Hepatocyte (in vitro differentiated cells): ENCODE data around the gene DAP. TPM values are rescaled to one million over a fixed set of nuclear protein-coding genes. Genes with fewer than 3 reads are reported as not detected.

ENCODE experiments used
- DNase-seq: peaks from one replicate; pipeline ENCODE4 v3.0.0-alpha.2; 2016; ENCODE audit warnings: low spot score
- H2AFZ ChIP-seq: fragments of 200-600 bp; sonication (generic); 2 replicates; pipeline ENCODE4 v1.6.0; 2016; ENCODE audit warnings: antibody characterized with exemption, mild to moderate bottlenecking
- H3K27ac ChIP-seq: fragments of 200-600 bp; sonication (generic); 2 replicates; pipeline ENCODE4 v1.5.1; 2016; ENCODE audit warnings: mild to moderate bottlenecking
- H3K27me3 ChIP-seq: fragments of 200-600 bp; sonication (generic); 2 replicates; pipeline ENCODE4 v1.6.1; 2016
- H3K36me3 ChIP-seq: fragments of 200-600 bp; sonication (generic); replicated peaks from 2 replicates; pipeline ENCODE4 v1.5.1; 2016; ENCODE audit warnings: low read depth; ENCODE audit not compliant: insufficient read depth
- H3K4me1 ChIP-seq: fragments of 200-600 bp; sonication (generic); 2 replicates; pipeline ENCODE4 v1.5.1; 2016; ENCODE audit warnings: mild to moderate bottlenecking, moderate library complexity; ENCODE audit not compliant: insufficient read depth
- H3K4me2 ChIP-seq: fragments of 200-600 bp; sonication (generic); 2 replicates; pipeline ENCODE4 v1.6.0; 2016
- H3K4me3 ChIP-seq: fragments of 200-600 bp; sonication (generic); 2 replicates; pipeline ENCODE4 v1.5.1; 2016; ENCODE audit warnings: mild to moderate bottlenecking
- H3K79me2 ChIP-seq: fragments of 200-600 bp; sonication (generic); 2 replicates; pipeline ENCODE4 v1.6.0; 2017; ENCODE audit warnings: mild to moderate bottlenecking
- H3K9me2 ChIP-seq: fragments of 200-600 bp; sonication (generic); replicated peaks from 2 replicates; pipeline ENCODE4 v1.6.0; 2017; ENCODE audit warnings: mild to moderate bottlenecking; ENCODE audit not compliant: insufficient read depth
- H3K9me3 ChIP-seq: fragments of 200-600 bp; sonication (generic); 2 replicates; pipeline ENCODE4 v1.5.1; 2016; ENCODE audit warnings: low read depth, mild to moderate bottlenecking
- H4K20me1 ChIP-seq: fragments of 200-600 bp; sonication (generic); 2 replicates; pipeline ENCODE4 v1.6.0; 2016; ENCODE audit warnings: mild to moderate bottlenecking; ENCODE audit not compliant: insufficient read depth, poor library complexity, severe bottlenecking
- CTCF ChIP-seq: fragments of 200-600 bp; sonication (generic); IDR thresholded peaks from 2 replicates; pipeline ENCODE4 v1.5.1; 2016; ENCODE audit warnings: antibody characterized with exemption, mild to moderate bottlenecking; ENCODE audit not compliant: poor library complexity
- EZH2 ChIP-seq: fragments of 200-600 bp; sonication (generic); IDR thresholded peaks from 2 replicates; pipeline ENCODE4 v1.6.1; 2016; ENCODE audit warnings: antibody characterized with exemption, mild to moderate bottlenecking, borderline replicate concordance
- EZH2phosphoT487 ChIP-seq: fragments of 200-600 bp; sonication (generic); IDR thresholded peaks from one replicate; pipeline ENCODE4 v1.6.1; 2018; ENCODE audit warnings: antibody characterized with exemption, mild to moderate bottlenecking, low read depth, moderate library complexity; ENCODE audit not compliant: unreplicated experiment, severe bottlenecking
- WGBS: methylation state at CpG from one replicate; pipeline ENCODE4 v1.1.6; 2016; ENCODE audit warnings: low lambda C conversion rate; ENCODE audit errors: missing lambda C conversion rate; 5-methylcytosine and 5-hydroxymethylcytosine counted together
- polyA plus RNA-seq: library from polyadenylated mRNA; unstranded; fragments of >200 nt; fragmentation: Nextera tagmentation; extraction: Ambion mirVana; gene quantifications from 2 replicates; pipeline ENCODE4 v1.2.1, GENCODE V29; 2016
- total RNA-seq: library from RNA; depleted of rRNA; stranded (reverse); fragments of >200 nt; gene quantifications from 2 replicates; pipeline ENCODE4 v1.2.3, GENCODE V29; 2014

The DAP gene
- total and polyA plus RNA-seq, 2 experiments from 2014 or later = 74.8 to 196 TPM

- no peak overlapping the region for H2AFZ ChIP-seq
- H3K4me3 ChIP-seq = no peak overlapping the region
- no peaks in the 10 kb centered on the region for H3K9me2 ChIP-seq
- H3K9me3 ChIP-seq = no peaks in the 10 kb centered on the region
- H3K79me2 ChIP-seq = peaks cover 65% of the 10 kb centered on the region
- no peak for DNase-seq
- H3K4me1 ChIP-seq = peaks cover 12% of the 10 kb centered on the region
- H3K27me3 ChIP-seq = no peaks in the 10 kb centered on the region
- 60% methylated on average over 2 of the region's 2 CpGs for WGBS
- H3K4me2 ChIP-seq = no peak overlapping the region
- H4K20me1 ChIP-seq = peaks cover 18% of the 10 kb centered on the region
- H3K27ac ChIP-seq = no peak overlapping the region
- H3K36me3 ChIP-seq = peaks cover 6% of the 10 kb centered on the region
- TF ChIP-seq EZH2 (no peak), EZH2phosphoT487 (no peak), CTCF (no peak)
These were observed 27.6 kb downstream of the DAP start for GRCh38 chr5:10733426-10733825.

- DNase-seq = no peak
- no peak overlapping the region for H2AFZ ChIP-seq
- peaks cover 6% of the 10 kb centered on the region for H3K36me3 ChIP-seq
- peaks cover 12% of the 10 kb centered on the region for H3K4me1 ChIP-seq
- peaks cover 56% of the 10 kb centered on the region for H3K79me2 ChIP-seq
- no peak overlapping the region for H3K4me3 ChIP-seq
- no peaks in the 10 kb centered on the region for H3K27me3 ChIP-seq
- 100% methylated on average over 1 of the region's 1 CpG for WGBS
- H3K9me2 ChIP-seq = no peaks in the 10 kb centered on the region
- TF ChIP-seq EZH2phosphoT487 (no peak), CTCF (no peak), EZH2 (no peak)
- no peak overlapping the region for H3K27ac ChIP-seq
- no peak overlapping the region for H3K4me2 ChIP-seq
- no peaks in the 10 kb centered on the region for H3K9me3 ChIP-seq
- peaks cover 18% of the 10 kb centered on the region for H4K20me1 ChIP-seq
These were observed 29.1 kb downstream of the DAP start for GRCh38 chr5:10731913-10732312.

- DNase-seq = no peak
- WGBS = 98% methylated on average over 4 of the region's 4 CpGs
- H3K4me2 ChIP-seq = no peak overlapping the region
- peaks cover 6% of the 10 kb centered on the region for H3K36me3 ChIP-seq
- H2AFZ ChIP-seq = no peak overlapping the region
- H3K27ac ChIP-seq = no peak overlapping the region
- no peak overlapping the region for H3K4me3 ChIP-seq
- H3K27me3 ChIP-seq = no peaks in the 10 kb centered on the region
- H3K79me2 ChIP-seq = peaks cover 38% of the 10 kb centered on the region
- peaks cover 14% of the 10 kb centered on the region for H4K20me1 ChIP-seq
- H3K9me2 ChIP-seq = no peaks in the 10 kb centered on the region
- peaks cover 12% of the 10 kb centered on the region for H3K4me1 ChIP-seq
- no peaks in the 10 kb centered on the region for H3K9me3 ChIP-seq
- no peak for TF ChIP-seq EZH2
- TF ChIP-seq CTCF = no peak
- TF ChIP-seq EZH2phosphoT487 = no peak
These were observed 31.0 kb downstream of the DAP start for GRCh38 chr5:10730043-10730351.
